ENCODE data around the gene SGTA. TPM values are rescaled to one million over a fixed set of nuclear protein-coding genes. Genes with fewer than 3 reads are reported as not detected.

SGTA gene
- total RNA-seq, 2 donors from 2014 or later = 39.5 to 77.0 TPM

GRCh38 chr19:2791876-2792275, 8.8 kb upstream of the SGTA start:
- Mint-ChIP-seq H3K9me3 (no peaks in the 10 kb centered on the region), H3K27me3 (no peaks in the 10 kb centered on the region), H3K27ac (no peak overlapping the region), H3K36me3 (ENCODE audit: low read depth) (peaks cover 59% of the 10 kb centered on the region), H3K4me3 (no peak overlapping the region), H3K4me1 (peaks cover 8% of the 10 kb centered on the region)
- ATAC-seq (replicated peaks) = no peak

DNA sequence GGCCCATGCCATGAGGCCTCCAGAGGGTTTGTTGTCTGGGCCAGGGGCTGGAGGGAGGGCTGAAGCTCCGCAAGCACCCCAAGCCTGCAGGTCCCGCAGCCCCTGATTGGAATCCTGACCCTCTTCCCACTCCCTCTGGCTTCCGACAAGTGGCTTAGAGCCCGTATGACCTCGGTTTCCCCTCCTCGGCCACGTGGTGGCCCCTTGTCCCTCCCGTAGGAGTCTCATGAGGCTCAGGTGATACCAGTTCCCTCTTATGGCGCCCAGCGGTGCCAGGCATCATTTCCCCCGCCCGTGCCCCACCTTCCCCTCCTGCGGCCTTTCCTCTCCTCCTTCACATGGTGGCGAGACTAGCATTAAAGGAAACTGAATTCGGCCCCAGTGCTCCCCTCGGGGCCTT, 8.4 kb upstream of the SGTA start:
- H3K4me1 Mint-ChIP-seq = peaks cover 8% of the 10 kb centered on the region
- ATAC-seq (replicated peaks) = no peak
- H3K9me3 Mint-ChIP-seq = no peaks in the 10 kb centered on the region
- peaks cover 58% of the 10 kb centered on the region for H3K36me3 Mint-ChIP-seq (ENCODE audit: low read depth)
- H3K27me3 Mint-ChIP-seq = no peaks in the 10 kb centered on the region
- no peak overlapping the region for H3K27ac Mint-ChIP-seq
- no peak overlapping the region for H3K4me3 Mint-ChIP-seq

- H3K4me1 Mint-ChIP-seq = peaks cover 11% of the 10 kb centered on the region
- H3K27ac Mint-ChIP-seq = no peak overlapping the region
- H3K36me3 Mint-ChIP-seq (ENCODE audit: low read depth) = peaks cover 54% of the 10 kb centered on the region
- no peaks in the 10 kb centered on the region for H3K27me3 Mint-ChIP-seq
- H3K4me3 Mint-ChIP-seq = no peak overlapping the region
- H3K9me3 Mint-ChIP-seq = no peaks in the 10 kb centered on the region
- ATAC-seq (replicated peaks) = no peak
These were observed 7.6 kb upstream of the SGTA start for GRCh38 chr19:2790557-2791271.

DNA sequence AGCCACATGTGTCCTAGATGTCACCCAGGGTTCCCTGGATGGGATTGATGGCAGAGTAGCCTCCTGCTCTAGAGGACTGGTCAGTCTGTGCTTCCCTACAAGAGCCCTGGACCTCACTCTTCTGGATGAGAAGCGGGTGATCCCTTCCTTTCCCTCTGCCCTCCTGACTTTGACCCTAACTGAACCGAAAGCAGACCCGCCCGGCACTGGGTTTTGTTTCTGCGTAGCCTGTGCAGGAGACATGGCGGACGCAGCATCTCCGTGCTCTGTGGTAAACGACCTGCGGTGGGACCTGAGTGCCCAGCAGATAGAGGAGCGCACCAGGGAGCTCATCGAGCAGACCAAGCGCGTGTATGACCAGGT, 7.1 kb upstream of the SGTA start:
- no peak overlapping the region for H3K27ac Mint-ChIP-seq
- peaks cover 12% of the 10 kb centered on the region for H3K4me1 Mint-ChIP-seq
- no peak for ATAC-seq (replicated peaks)
- H3K4me3 Mint-ChIP-seq = no peak overlapping the region
- peaks cover 49% of the 10 kb centered on the region for H3K36me3 Mint-ChIP-seq (ENCODE audit: low read depth)
- no peaks in the 10 kb centered on the region for H3K9me3 Mint-ChIP-seq
- no peaks in the 10 kb centered on the region for H3K27me3 Mint-ChIP-seq

DNA sequence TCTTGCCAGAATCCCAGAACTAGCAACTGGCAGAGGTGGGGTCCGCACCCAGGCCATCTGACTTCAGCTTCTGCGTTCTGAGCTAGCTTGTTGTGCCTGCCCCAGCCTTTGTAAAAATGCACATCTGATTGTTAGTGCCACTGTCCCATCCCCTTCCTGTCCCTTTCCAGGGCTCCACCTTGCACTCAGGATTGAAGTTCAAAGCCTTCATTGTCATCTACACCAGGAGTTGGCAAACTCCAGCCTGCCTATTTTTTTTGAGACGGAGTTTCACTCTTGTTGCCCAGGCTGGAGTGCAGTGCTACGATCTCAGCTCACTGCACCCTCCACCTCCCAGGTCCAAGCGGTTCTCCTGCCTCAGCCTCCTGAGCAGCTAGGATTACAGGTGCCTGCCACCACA, 5.2 kb upstream of the SGTA start:
- no peaks in the 10 kb centered on the region for H3K27me3 Mint-ChIP-seq
- H3K27ac Mint-ChIP-seq = no peak overlapping the region
- H3K4me1 Mint-ChIP-seq = peaks cover 12% of the 10 kb centered on the region
- H3K36me3 Mint-ChIP-seq (ENCODE audit: low read depth) = peaks cover 32% of the 10 kb centered on the region
- H3K9me3 Mint-ChIP-seq = no peaks in the 10 kb centered on the region
- ATAC-seq (replicated peaks) = no peak
- no peak overlapping the region for H3K4me3 Mint-ChIP-seq

DNA sequence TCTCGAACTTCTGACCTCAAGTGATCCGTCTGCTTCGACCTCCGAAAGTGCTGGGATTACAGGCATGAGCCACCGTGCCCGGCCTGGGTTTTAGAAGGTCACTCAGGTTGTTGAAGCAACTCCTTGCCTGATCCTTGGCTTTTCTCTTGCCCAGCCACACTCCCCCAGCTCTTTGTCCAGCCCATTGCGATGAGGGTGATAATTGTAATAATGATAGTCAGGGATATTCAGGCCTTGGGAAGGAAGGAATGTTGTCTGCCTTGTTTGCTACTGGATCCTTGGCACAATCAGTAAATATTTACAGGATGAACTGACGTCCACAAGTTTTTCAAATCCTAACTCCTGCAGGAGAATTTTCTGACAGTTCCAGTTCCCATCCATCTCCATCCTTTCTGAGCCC, 4.0 kb upstream of the SGTA start:
- H3K27me3 Mint-ChIP-seq = no peaks in the 10 kb centered on the region
- H3K4me3 Mint-ChIP-seq = peak overlapping the region; percentile 85
- peaks cover 12% of the 10 kb centered on the region for H3K4me1 Mint-ChIP-seq
- no peak overlapping the region for H3K27ac Mint-ChIP-seq
- ATAC-seq (replicated peaks) = no peak
- H3K36me3 Mint-ChIP-seq (ENCODE audit: low read depth) = peaks cover 25% of the 10 kb centered on the region
- no peaks in the 10 kb centered on the region for H3K9me3 Mint-ChIP-seq

DNA sequence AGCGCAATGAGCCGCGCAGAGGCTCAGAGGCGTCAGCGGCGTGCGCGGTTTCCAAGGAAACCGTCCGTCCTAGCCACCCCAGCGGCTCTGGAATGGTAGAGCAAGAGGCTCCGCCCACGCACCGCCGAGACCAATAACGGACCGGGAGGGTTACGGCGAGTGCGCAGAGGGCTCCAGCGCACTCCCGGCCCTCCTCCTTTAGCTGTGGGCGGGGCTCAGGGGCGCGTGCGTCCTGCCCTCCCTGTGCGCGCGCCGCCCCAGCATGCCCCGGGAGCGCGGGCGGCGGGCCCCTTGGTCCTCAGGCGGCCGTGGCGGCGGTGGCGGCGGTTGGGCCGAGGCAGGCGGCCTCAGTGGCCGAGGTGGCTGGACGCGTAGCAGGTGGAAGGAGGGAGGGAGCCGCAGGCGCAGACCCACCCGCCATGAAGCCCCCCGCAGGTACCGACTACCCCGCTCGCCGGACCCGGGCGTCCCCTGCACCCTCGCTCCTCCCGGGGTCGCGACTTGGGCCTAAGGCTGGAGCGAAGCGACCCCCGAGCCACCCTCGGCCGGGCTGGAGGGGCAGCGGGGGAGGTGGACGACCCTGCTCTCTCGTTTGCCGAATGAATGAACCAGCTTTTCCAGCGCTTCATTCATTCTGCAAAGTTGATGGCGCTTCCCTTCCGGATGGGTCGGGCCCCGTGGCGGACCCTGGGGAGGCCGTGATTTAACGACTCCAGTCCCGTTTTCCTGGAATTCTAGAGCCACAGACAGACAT, 2.3 kb upstream of the SGTA start, which contains the start of gene THOP1:
Gene THOP1 (plus strand): TSS at position 260 of the 754 bp plus-strand sequence. CDS start 160 bp downstream, at position 420.
- Mint-ChIP-seq H3K27me3 (no peaks in the 10 kb centered on the region), H3K27ac (peak within 1 kb of the TSS; percentile 91), H3K9me3 (no peaks in the 10 kb centered on the region), H3K4me1 (peaks cover 18% of the 10 kb centered on the region), H3K4me3 (peak within 1 kb of the TSS; percentile 85), H3K36me3 (ENCODE audit: low read depth) (peaks cover 22% of the 10 kb centered on the region)
- peak; percentile 88 for ATAC-seq (replicated peaks)

DNA sequence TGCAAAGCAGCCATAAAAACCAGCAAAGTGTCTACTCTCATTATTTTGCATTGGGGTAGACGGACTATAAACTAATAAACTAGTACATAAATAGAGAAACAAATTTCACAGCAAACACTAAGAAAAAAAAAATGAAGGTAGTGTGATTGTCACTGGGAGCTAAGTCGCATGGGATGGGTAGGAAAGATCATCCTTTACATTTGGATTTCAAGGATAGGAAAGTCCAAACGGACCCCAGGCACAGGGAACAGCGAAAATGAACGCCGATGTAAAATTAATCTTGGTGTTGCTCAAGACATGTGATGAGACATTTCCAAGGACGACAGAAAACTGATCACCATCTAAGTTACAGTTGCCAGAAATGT, 690 bp upstream of the SGTA start:
- Mint-ChIP-seq H3K27me3 (no peaks in the 10 kb centered on the region), H3K9me3 (no peaks in the 10 kb centered on the region)
- ATAC-seq (replicated peaks) = no peak

GRCh38 chr19:2782329-2782935, 641 bp downstream of the SGTA start:
- Mint-ChIP-seq H3K27ac (peak overlapping the region; percentile 74), H3K36me3 (ENCODE audit: low read depth) (peaks cover 18% of the 10 kb centered on the region), H3K4me1 (peaks cover 18% of the 10 kb centered on the region), H3K27me3 (no peaks in the 10 kb centered on the region), H3K9me3 (no peaks in the 10 kb centered on the region), H3K4me3 (peak overlapping the region; percentile 85)
- ATAC-seq (replicated peaks) = no peak

More for the DNA sequence above, 690 bp upstream of the SGTA start:
- peak overlapping the region; percentile 74 for H3K27ac Mint-ChIP-seq
- H3K4me1 Mint-ChIP-seq = peaks cover 23% of the 10 kb centered on the region
- H3K4me3 Mint-ChIP-seq = peak overlapping the region; percentile 85
- H3K36me3 Mint-ChIP-seq (ENCODE audit: low read depth) = peaks cover 23% of the 10 kb centered on the region

GRCh38 chr19:2780284-2780683, 2.8 kb downstream of the SGTA start:
- ATAC-seq (replicated peaks) = no peak
- H3K27ac Mint-ChIP-seq = peak overlapping the region; percentile 60

GRCh38 chr19:2779121-2779740, 3.8 kb downstream of the SGTA start:
- Mint-ChIP-seq H3K27me3 (no peaks in the 10 kb centered on the region), H3K27ac (no peak overlapping the region), H3K36me3 (ENCODE audit: low read depth) (peaks cover 23% of the 10 kb centered on the region), H3K9me3 (no peaks in the 10 kb centered on the region), H3K4me3 (no peak overlapping the region), H3K4me1 (peaks cover 31% of the 10 kb centered on the region)
- ATAC-seq (replicated peaks) = no peak

More at GRCh38 chr19:2780284-2780683, 2.8 kb downstream of the SGTA start:
- peak overlapping the region; percentile 1 for H3K4me3 Mint-ChIP-seq
- peaks cover 22% of the 10 kb centered on the region for H3K36me3 Mint-ChIP-seq (ENCODE audit: low read depth)
- no peaks in the 10 kb centered on the region for H3K27me3 Mint-ChIP-seq
- peaks cover 25% of the 10 kb centered on the region for H3K4me1 Mint-ChIP-seq
- H3K9me3 Mint-ChIP-seq = no peaks in the 10 kb centered on the region

GRCh38 chr19:2777952-2778683, 5.0 kb downstream of the SGTA start:
- H3K9me3 Mint-ChIP-seq = no peaks in the 10 kb centered on the region
- H3K36me3 Mint-ChIP-seq (ENCODE audit: low read depth) = peaks cover 23% of the 10 kb centered on the region
- H3K27ac Mint-ChIP-seq = no peak overlapping the region
- H3K4me1 Mint-ChIP-seq = peaks cover 31% of the 10 kb centered on the region
- no peak for ATAC-seq (replicated peaks)
- H3K4me3 Mint-ChIP-seq = no peak overlapping the region
- no peaks in the 10 kb centered on the region for H3K27me3 Mint-ChIP-seq

- peak overlapping the region; percentile 81 for H3K4me3 Mint-ChIP-seq
- peaks cover 28% of the 10 kb centered on the region for H3K36me3 Mint-ChIP-seq (ENCODE audit: low read depth)
- H3K4me1 Mint-ChIP-seq = peaks cover 31% of the 10 kb centered on the region
- H3K9me3 Mint-ChIP-seq = no peaks in the 10 kb centered on the region
- H3K27ac Mint-ChIP-seq = peak overlapping the region; percentile 94
- peak; percentile 96 for ATAC-seq (replicated peaks)
- H3K27me3 Mint-ChIP-seq = no peaks in the 10 kb centered on the region
These were observed 7.3 kb downstream of the SGTA start for GRCh38 chr19:2775556-2776430.

Data from activated T-helper 17 cell treated with anti-CD3 and anti-CD28 coated beads, Interleukin-2, amount 50 U/mL, for 72 hours (primary cell).